Esophagus squamous epithelium (tissue), 4 donors: ENCODE data around the gene HBQ1.

ENCODE experiments used
- CTCF ChIP-seq, 6 experiments: fragments of 450-650 bp in 4 of 6; fragments of 200-600 bp in 2 of 6; sonication (generic) in 2 of 6; IDR thresholded peaks; one replicate each; pipeline ENCODE4 v1.5.1; 2016 to 2019; ENCODE audit warnings: antibody characterized with exemption in 6 of 6, mild to moderate bottlenecking in 4 of 6, moderate library complexity in 4 of 6
- POLR2A ChIP-seq, 4 donors: fragments of 450-650 bp; IDR thresholded peaks; one replicate each; pipeline ENCODE4 v1.6.1; 2017; ENCODE audit warnings: antibody characterized with exemption in 4 of 4, mild to moderate bottlenecking in 4 of 4, moderate library complexity in 3 of 4

DNA sequence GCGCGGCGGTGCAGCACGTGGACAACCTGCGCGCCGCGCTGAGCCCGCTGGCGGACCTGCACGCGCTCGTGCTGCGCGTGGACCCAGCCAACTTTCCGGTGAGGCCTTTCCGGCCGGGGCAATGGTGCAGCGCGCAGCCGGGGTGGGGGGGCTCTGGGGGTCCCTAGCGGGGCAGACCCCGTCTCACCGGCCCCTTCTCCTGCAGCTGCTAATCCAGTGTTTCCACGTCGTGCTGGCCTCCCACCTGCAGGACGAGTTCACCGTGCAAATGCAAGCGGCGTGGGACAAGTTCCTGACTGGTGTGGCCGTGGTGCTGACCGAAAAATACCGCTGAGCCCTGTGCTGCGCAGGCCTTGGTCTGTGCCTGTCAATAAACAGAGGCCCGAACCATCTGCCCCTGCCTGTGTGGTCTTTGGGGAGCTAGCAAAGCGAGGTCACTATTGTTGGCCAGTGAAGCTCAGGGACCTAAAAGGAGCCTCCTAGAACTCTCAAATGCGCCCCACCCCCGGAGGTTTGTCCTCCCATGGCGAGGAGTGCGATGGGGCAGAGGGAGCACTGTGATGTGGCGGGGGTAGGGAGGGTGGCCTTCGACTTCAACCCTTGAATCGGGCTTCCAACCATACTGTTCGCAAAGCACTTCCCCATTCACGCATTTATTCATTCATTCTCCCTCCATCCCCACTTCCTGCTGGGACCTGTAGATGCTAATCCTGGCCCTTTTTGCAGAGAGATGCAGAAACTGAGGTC, 13.7 kb upstream of the HBQ1 start:
- no peak for TF ChIP-seq CTCF (IDR thresholded peaks at IDR 0.05)
- no peak for TF ChIP-seq POLR2A (IDR thresholded peaks at IDR 0.05)
